Glutamatergic neuron (in vitro differentiated cells): ENCODE measurements around the gene CCS. TPM values are rescaled to one million over a fixed set of nuclear protein-coding genes. Genes with fewer than 3 reads are reported as not detected.

Experiments
- DNase-seq: peaks from one replicate; pipeline ENCODE4 v3.0.0; 2022
- H3K27ac Mint-ChIP-seq: one replicate; pipeline ENCODE4 v1.8.0; 2020; ENCODE audit warnings: mild to moderate bottlenecking, mixed read lengths, inconsistent platforms; ENCODE audit not compliant: unreplicated experiment
- H3K27me3 Mint-ChIP-seq: one replicate; pipeline ENCODE4 v1.8.0; 2020; ENCODE audit warnings: mild to moderate bottlenecking, moderate library complexity, mixed read lengths, inconsistent platforms; ENCODE audit not compliant: unreplicated experiment
- H3K36me3 Mint-ChIP-seq: one replicate; pipeline ENCODE4 v1.8.0; 2020; ENCODE audit warnings: mild to moderate bottlenecking, mixed read lengths, inconsistent platforms; ENCODE audit not compliant: unreplicated experiment
- H3K4me1 Mint-ChIP-seq: one replicate; pipeline ENCODE4 v1.8.0; 2020; ENCODE audit warnings: mild to moderate bottlenecking, low read depth, mixed read lengths, inconsistent platforms; ENCODE audit not compliant: unreplicated experiment
- H3K4me3 Mint-ChIP-seq: one replicate; pipeline ENCODE4 v1.8.0; 2020; ENCODE audit warnings: mild to moderate bottlenecking, mixed read lengths, inconsistent platforms; ENCODE audit not compliant: unreplicated experiment
- H3K9me3 Mint-ChIP-seq: one replicate; pipeline ENCODE4 v1.8.0; 2020; ENCODE audit warnings: mild to moderate bottlenecking, moderate library complexity, mixed read lengths, inconsistent platforms; ENCODE audit not compliant: unreplicated experiment
- total RNA-seq: library from RNA; stranded (reverse); fragmentation: NEBNext Ultra II Directional; extraction: Animal tissue kit (Norgen Biotek cat#: 25700); gene quantifications from one replicate; pipeline ENCODE4 v1.2.1, GENCODE V29; 2021; ENCODE audit not compliant: unreplicated experiment
- TF ChIP-seq, protein P1 (sequence below): fragments of 200-600 bp; sonication (generic); IDR thresholded peaks from one replicate; pipeline ENCODE4 v1.5.0; 2021; ENCODE audit not compliant: partially characterized antibody, unreplicated experiment

Gene CCS
- total RNA-seq, 1 donor from 2014 or later = 65.1 TPM

DNA sequence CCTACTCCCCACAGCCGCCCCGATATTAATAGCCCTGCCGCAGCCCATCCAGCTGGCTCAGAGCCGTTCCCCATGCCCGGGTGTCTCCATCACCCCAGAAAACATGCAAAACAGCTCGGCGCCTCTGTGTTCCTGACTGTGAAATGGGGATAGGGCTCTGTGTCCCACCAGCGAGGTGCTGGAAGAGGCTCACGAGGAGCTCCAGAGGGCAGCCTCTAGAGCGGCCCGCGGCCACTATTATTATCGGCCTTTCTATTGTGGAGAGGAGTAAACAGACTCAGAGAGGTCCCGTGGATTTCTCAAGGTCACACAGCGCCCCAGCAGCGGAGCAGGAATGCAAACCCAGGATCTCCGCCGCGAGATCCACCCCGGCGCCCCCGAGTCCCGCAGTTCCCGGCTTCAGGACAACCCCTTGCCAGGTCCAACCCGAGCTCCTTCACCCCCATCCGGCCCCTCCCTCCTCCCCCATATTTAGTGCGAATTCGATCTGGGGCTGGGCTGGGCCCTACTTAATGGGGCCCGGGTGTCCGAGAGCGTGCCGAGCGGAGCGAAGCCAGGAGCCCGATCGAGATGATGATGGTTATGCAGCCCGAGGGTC is 46.5 kb upstream of the CCS start, which contains the start of gene ACTN3:
Gene ACTN3 (plus strand): TSS at position 536 of the 598 bp plus-strand sequence. CDS start 35 bp downstream, at position 571.
- DNase-seq = peak; percentile 32
- H3K36me3 Mint-ChIP-seq = peaks cover 4% of the 10 kb centered on the region
- H3K4me3 Mint-ChIP-seq = peak within 1 kb of the TSS; percentile 71
- peaks cover 11% of the 10 kb centered on the region for H3K9me3 Mint-ChIP-seq
- H3K27ac Mint-ChIP-seq = peak within 1 kb of the TSS; percentile 68
- peaks cover 29% of the 10 kb centered on the region for H3K4me1 Mint-ChIP-seq
- TF ChIP-seq, protein P1, sequence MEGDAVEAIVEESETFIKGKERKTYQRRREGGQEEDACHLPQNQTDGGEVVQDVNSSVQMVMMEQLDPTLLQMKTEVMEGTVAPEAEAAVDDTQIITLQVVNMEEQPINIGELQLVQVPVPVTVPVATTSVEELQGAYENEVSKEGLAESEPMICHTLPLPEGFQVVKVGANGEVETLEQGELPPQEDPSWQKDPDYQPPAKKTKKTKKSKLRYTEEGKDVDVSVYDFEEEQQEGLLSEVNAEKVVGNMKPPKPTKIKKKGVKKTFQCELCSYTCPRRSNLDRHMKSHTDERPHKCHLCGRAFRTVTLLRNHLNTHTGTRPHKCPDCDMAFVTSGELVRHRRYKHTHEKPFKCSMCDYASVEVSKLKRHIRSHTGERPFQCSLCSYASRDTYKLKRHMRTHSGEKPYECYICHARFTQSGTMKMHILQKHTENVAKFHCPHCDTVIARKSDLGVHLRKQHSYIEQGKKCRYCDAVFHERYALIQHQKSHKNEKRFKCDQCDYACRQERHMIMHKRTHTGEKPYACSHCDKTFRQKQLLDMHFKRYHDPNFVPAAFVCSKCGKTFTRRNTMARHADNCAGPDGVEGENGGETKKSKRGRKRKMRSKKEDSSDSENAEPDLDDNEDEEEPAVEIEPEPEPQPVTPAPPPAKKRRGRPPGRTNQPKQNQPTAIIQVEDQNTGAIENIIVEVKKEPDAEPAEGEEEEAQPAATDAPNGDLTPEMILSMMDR = no peak
- peaks cover 11% of the 10 kb centered on the region for H3K27me3 Mint-ChIP-seq

DNA sequence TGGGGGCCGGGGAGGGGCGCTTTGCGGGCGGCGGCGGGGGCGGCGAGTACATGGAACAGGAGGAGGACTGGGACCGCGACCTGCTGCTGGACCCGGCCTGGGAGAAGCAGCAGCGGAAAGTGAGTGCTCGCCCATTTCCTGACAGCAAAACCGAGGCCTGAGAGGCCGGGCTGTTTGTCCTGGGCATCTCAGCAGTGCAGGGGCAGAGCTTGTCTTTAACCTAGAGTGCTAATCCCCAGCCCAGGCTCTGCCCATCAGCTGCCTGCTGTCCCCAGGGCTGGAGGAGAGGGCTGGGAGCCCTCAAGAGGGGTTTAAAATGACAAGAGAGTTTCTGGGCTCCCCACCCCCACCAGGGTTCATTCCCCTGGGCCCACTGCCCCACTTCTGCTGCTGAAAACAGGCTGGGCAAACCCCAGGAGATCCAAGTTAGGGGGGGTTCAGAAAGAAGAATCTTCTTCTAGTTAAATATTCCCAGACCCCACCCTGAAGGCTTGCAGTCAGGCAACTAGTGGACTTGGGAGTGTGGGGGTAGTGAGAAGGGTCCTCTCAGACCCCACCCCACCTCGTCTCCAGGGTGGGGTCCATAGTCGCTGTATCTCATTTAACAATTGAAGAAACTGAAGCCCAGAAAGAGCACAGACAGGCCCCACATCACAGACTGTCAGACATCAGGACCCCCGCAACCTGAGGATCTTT is 45.9 kb upstream of the CCS start:
- H3K9me3 Mint-ChIP-seq = peaks cover 10% of the 10 kb centered on the region
- H3K27ac Mint-ChIP-seq = peak overlapping the region; percentile 68
- H3K36me3 Mint-ChIP-seq = peaks cover 4% of the 10 kb centered on the region
- H3K4me1 Mint-ChIP-seq = peaks cover 29% of the 10 kb centered on the region
- H3K27me3 Mint-ChIP-seq = peaks cover 11% of the 10 kb centered on the region
- TF ChIP-seq, protein P1 = no peak
- peak overlapping the region; percentile 71 for H3K4me3 Mint-ChIP-seq
- DNase-seq = peak; percentile 57

DNA sequence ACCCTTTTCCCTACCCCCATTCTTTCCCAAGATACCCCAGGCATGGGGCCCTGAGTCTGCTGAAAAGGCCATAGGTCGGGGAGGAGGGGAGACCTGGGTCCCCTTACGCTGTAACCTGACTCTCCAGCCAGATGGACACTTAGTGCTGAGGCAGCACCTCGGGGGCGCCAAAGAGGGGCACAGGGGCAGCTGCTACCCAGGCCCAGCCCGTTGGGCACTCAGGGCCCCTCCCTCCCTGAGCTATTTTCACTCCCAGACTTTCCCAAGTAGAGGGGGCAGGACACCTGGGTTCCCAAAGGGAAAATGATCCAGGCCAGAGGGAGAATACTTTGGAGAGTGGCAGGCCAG is 45.3 kb upstream of the CCS start:
- H3K27me3 Mint-ChIP-seq = peaks cover 11% of the 10 kb centered on the region
- peak overlapping the region; percentile 68 for H3K27ac Mint-ChIP-seq

DNA sequence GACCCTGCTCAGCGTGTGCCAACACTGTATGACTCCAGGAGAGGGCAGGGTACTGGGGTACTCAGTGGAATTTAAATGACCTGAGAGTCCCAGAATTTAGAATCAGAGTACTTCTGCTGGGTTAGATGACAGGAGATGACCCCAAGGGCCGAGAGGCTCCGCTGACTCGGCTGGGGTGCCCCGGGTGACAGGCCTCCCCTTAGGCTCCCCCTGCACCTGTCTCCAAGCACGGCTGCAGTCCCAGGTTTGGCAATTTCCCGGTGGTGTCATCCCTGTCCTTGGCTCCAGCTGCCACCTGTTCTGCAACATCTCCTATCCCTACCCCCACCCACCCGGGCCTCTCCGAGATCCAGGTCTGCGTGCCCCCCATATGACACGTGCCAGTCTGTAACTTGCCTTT is 44.9 kb upstream of the CCS start:
- H3K9me3 Mint-ChIP-seq = peaks cover 10% of the 10 kb centered on the region
- peaks cover 4% of the 10 kb centered on the region for H3K36me3 Mint-ChIP-seq
- peaks cover 11% of the 10 kb centered on the region for H3K27me3 Mint-ChIP-seq
- peak overlapping the region; percentile 58 for H3K4me3 Mint-ChIP-seq
- TF ChIP-seq, protein P1 = no peak
- peak; percentile 31 for DNase-seq
- H3K4me1 Mint-ChIP-seq = peaks cover 27% of the 10 kb centered on the region
- H3K27ac Mint-ChIP-seq = peak overlapping the region; percentile 56

More for the DNA sequence above, 45.3 kb upstream of the CCS start:
- peaks cover 9% of the 10 kb centered on the region for H3K9me3 Mint-ChIP-seq
- H3K36me3 Mint-ChIP-seq = peaks cover 4% of the 10 kb centered on the region
- H3K4me1 Mint-ChIP-seq = peaks cover 27% of the 10 kb centered on the region
- peak; percentile 32 for DNase-seq
- peak overlapping the region; percentile 71 for H3K4me3 Mint-ChIP-seq
- TF ChIP-seq, protein P1 = no peak
